SU-DHL-6 (cell line): ENCODE results near the gene IQGAP3.

Experiments
- CTCF ChIP-seq: fragments of 200-600 bp; sonication (generic); IDR thresholded peaks from one replicate; pipeline ENCODE4 v1.5.1; 2017; ENCODE audit warnings: antibody characterized with exemption, mild to moderate bottlenecking, low read length, moderate library complexity; ENCODE audit not compliant: insufficient read depth, poor library complexity, severe bottlenecking
- EZH2phosphoT487 ChIP-seq: fragments of 200-600 bp; sonication (generic), shearing (Covaris generic); conservative IDR thresholded peaks from 2 replicates; pipeline ENCODE4 v1.6.1; 2018; ENCODE audit warnings: mild to moderate bottlenecking, antibody characterized with exemption, low read length, moderate library complexity, mixed read lengths

- TF ChIP-seq CTCF (no peak), EZH2phosphoT487 (no peak)
Observed at GRCh38 chr1:156530006-156530405, 42.4 kb downstream of the IQGAP3 start.
